HT1080 (cell line): ENCODE data around the gene RPS6KC1. TPM values are rescaled to one million over a fixed set of nuclear protein-coding genes. Genes with fewer than 3 reads are reported as not detected.
"Not testable (repeated sequence)": the region's sequence is repeated elsewhere in the genome, so short reads cannot be mapped to it uniquely, and the experiment has no call there.

ENCODE experiments used
- DNase-seq: peaks from one replicate; pipeline ENCODE4 v3.0.0-alpha.2; 2015; ENCODE audit warnings: low read depth
- total RNA-seq: library from RNA; depleted of rRNA; stranded (reverse); fragments of >200 nt; shearing (Covaris generic); gene quantifications from 2 replicates; pipeline ENCODE4 v1.2.3, GENCODE V29; 2014

Gene RPS6KC1
- total RNA-seq, 1 experiment from 2014 or later = 17.4 TPM

- no peak for DNase-seq
Observed at GRCh38 chr1:213103377-213104306, 52.6 kb downstream of the RPS6KC1 start.

- no peak for DNase-seq
Observed at GRCh38 chr1:213104604-213105003, 53.6 kb downstream of the RPS6KC1 start.

GRCh38 chr1:213106298-213106697, 55.3 kb downstream of the RPS6KC1 start:
- DNase-seq = no peak

- no peak for DNase-seq
Observed at GRCh38 chr1:213107613-213108012, 56.6 kb downstream of the RPS6KC1 start.

GRCh38 chr1:213110349-213111300, 59.6 kb downstream of the RPS6KC1 start:
- no peak for DNase-seq

- no peak for DNase-seq
Observed at GRCh38 chr1:213111502-213111901, 60.5 kb downstream of the RPS6KC1 start.

- not testable (repeated sequence) for DNase-seq
Observed at GRCh38 chr1:213112723-213113122, 61.7 kb downstream of the RPS6KC1 start.

- DNase-seq = peak; percentile 56
Observed at GRCh38 chr1:213117699-213118180, 66.7 kb downstream of the RPS6KC1 start.

- no peak for DNase-seq
Observed at GRCh38 chr1:213119794-213120193, 68.8 kb downstream of the RPS6KC1 start.

- peak; percentile 44 for DNase-seq
Observed at GRCh38 chr1:213120386-213120785, 69.3 kb downstream of the RPS6KC1 start.

- no peak for DNase-seq
Observed at GRCh38 chr1:213120961-213121360, 69.9 kb downstream of the RPS6KC1 start.

GRCh38 chr1:213122514-213122929, 71.5 kb downstream of the RPS6KC1 start:
- peak; percentile 22 for DNase-seq

GRCh38 chr1:213123087-213123486, 72.0 kb downstream of the RPS6KC1 start:
- DNase-seq = no peak

- DNase-seq = peak; percentile 71
Observed at GRCh38 chr1:213123536-213123935, 72.5 kb downstream of the RPS6KC1 start.

GRCh38 chr1:213124590-213124989, 73.5 kb downstream of the RPS6KC1 start:
- no peak for DNase-seq

GRCh38 chr1:213125643-213126042, 74.6 kb downstream of the RPS6KC1 start:
- no peak for DNase-seq

- DNase-seq = no peak
Observed at GRCh38 chr1:213127074-213127473, 76.0 kb downstream of the RPS6KC1 start.

- no peak for DNase-seq
Observed at GRCh38 chr1:213131851-213132655, 81.0 kb downstream of the RPS6KC1 start.

GRCh38 chr1:213135572-213135971, 84.5 kb downstream of the RPS6KC1 start:
- no peak for DNase-seq

GRCh38 chr1:213136190-213136917, 85.3 kb downstream of the RPS6KC1 start:
- no peak for DNase-seq
